Measurements from ENCODE around the gene OLFM4.
A peak's percentile ranks its signal among the peaks of the same experiment; 100 is the strongest.

OLFM4 gene

GRCh38 chr13:53068585-53069520, 40.2 kb downstream of the OLFM4 start:
- peak; percentile 82 for DNase-seq (ENCODE audit: low spot score)

- DNase-seq (ENCODE audit: low spot score): no peak
Observed at GRCh38 chr13:53069800-53070199, 41.2 kb downstream of the OLFM4 start.

- DNase-seq (ENCODE audit: low spot score): peak; percentile 57
Observed at GRCh38 chr13:53073711-53074110, 45.1 kb downstream of the OLFM4 start.

GRCh38 chr13:53074114-53074513, 45.5 kb downstream of the OLFM4 start:
- DNase-seq (ENCODE audit: low spot score): no peak

- no peak for DNase-seq (ENCODE audit: low spot score)
Observed at GRCh38 chr13:53075356-53076041, 46.9 kb downstream of the OLFM4 start.

GRCh38 chr13:53079691-53080090, 51.1 kb downstream of the OLFM4 start:
- DNase-seq (ENCODE audit: low spot score): no peak

GRCh38 chr13:53088871-53089270, 60.3 kb downstream of the OLFM4 start:
- no peak for DNase-seq (ENCODE audit: low spot score)

GRCh38 chr13:53089951-53090350, 61.3 kb downstream of the OLFM4 start:
- DNase-seq (ENCODE audit: low spot score): no peak

- no peak for DNase-seq (ENCODE audit: low spot score)
Observed at GRCh38 chr13:53090461-53090860, 61.8 kb downstream of the OLFM4 start.

GRCh38 chr13:53092931-53093330, 64.3 kb downstream of the OLFM4 start:
- DNase-seq (ENCODE audit: low spot score): peak; percentile 67

- no peak for DNase-seq (ENCODE audit: low spot score)
Observed at GRCh38 chr13:53098455-53098854, 69.8 kb downstream of the OLFM4 start.

GRCh38 chr13:53100394-53101063, 71.9 kb downstream of the OLFM4 start:
- DNase-seq (ENCODE audit: low spot score): no peak
